ENCODE results near the gene SAPCD1. TPM values are rescaled to one million over a fixed set of nuclear protein-coding genes. Genes with fewer than 3 reads are reported as not detected.

SAPCD1 gene
- total and polyA plus RNA-seq, 4 donors = 0.59 to 2.6 (median 0.68) TPM; not detected in 1

DNA sequence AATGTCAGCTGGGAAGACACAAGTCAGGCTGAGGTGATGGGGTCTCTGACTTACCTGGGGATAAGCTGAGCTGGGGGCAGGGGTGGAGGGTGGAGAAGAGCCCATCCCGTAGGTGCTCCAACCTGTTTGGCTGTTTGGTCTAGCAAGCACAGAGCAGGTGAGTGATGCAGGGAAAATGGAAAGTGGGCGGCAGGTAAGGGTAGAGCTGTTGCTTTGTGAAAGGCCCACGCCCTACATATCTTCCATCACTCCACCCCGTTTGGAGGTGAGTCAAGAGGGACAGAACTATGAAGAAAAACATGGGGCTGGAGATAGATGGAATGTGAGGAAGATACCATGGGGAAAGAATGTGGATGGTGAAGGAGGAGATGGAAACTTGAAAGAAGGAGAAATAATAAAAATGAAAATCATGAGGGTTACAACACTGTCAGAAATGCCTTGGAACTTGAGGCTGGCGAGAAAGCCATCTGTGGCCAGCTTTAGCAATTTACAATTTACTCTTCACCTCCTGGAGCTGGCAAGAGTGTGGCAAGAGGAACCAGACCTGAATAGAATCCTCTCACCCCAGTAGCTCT lies 42.2 kb upstream of the SAPCD1 start:
- no peak overlapping the region for H3K27ac ChIP-seq (ENCODE audit: low read depth in 1 of 2, low read length in 2 of 2)
- H3K4me1 ChIP-seq (ENCODE audit: control insufficient read depth in 4 of 4, insufficient read depth in 4 of 4, low read length in 3 of 4) = no peaks in the 10 kb centered on the region
- TF ChIP-seq HNF4A (conservative IDR thresholded peaks at IDR 0.05) (no peak), GABPA (IDR thresholded peaks at IDR 0.05 in 1 of 2, conservative IDR thresholded peaks at IDR 0.05 in 1 of 2) (no peak), TAF1 (conservative IDR thresholded peaks at IDR 0.05) (no peak), EGR1 (IDR thresholded peaks at IDR 0.05; ENCODE audit: low read depth in 2 of 2) (no peak), HNF4G (IDR thresholded peaks at IDR 0.05) (no peak), YY1 (IDR thresholded peaks at IDR 0.05) (no peak)
- TF ChIP-seq, protein P1, sequence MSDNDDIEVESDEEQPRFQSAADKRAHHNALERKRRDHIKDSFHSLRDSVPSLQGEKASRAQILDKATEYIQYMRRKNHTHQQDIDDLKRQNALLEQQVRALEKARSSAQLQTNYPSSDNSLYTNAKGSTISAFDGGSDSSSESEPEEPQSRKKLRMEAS (IDR thresholded peaks at IDR 0.05) = no peak
- TF ChIP-seq, protein P2, sequence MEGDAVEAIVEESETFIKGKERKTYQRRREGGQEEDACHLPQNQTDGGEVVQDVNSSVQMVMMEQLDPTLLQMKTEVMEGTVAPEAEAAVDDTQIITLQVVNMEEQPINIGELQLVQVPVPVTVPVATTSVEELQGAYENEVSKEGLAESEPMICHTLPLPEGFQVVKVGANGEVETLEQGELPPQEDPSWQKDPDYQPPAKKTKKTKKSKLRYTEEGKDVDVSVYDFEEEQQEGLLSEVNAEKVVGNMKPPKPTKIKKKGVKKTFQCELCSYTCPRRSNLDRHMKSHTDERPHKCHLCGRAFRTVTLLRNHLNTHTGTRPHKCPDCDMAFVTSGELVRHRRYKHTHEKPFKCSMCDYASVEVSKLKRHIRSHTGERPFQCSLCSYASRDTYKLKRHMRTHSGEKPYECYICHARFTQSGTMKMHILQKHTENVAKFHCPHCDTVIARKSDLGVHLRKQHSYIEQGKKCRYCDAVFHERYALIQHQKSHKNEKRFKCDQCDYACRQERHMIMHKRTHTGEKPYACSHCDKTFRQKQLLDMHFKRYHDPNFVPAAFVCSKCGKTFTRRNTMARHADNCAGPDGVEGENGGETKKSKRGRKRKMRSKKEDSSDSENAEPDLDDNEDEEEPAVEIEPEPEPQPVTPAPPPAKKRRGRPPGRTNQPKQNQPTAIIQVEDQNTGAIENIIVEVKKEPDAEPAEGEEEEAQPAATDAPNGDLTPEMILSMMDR (IDR thresholded peaks at IDR 0.05; ENCODE audit: low read depth, low read length, missing input control) = no peak
- no peak overlapping the region for H3K4me3 ChIP-seq (ENCODE audit: low read depth in 1 of 3, low read length in 3 of 3)
- DNase-seq (ENCODE audit: low spot score) = no peak
- no peaks in the 10 kb centered on the region for H3K9me3 ChIP-seq (ENCODE audit: control insufficient read depth in 4 of 4, low read length in 3 of 4)
- H3K36me3 ChIP-seq (ENCODE audit: control insufficient read depth in 4 of 4, insufficient read depth in 3 of 4, low read depth in 1 of 4, low read length in 3 of 4) = no peaks in the 10 kb centered on the region
- 91% methylated on average over 5 of the region's 5 CpGs for WGBS
- no peak overlapping the region for H3K9ac ChIP-seq (ENCODE audit: low read depth in 1 of 2, low read length in 2 of 2)
- no peaks in the 10 kb centered on the region for H3K27me3 ChIP-seq (ENCODE audit: control insufficient read depth in 4 of 4, insufficient read depth in 4 of 4, low read length in 3 of 4)

DNA sequence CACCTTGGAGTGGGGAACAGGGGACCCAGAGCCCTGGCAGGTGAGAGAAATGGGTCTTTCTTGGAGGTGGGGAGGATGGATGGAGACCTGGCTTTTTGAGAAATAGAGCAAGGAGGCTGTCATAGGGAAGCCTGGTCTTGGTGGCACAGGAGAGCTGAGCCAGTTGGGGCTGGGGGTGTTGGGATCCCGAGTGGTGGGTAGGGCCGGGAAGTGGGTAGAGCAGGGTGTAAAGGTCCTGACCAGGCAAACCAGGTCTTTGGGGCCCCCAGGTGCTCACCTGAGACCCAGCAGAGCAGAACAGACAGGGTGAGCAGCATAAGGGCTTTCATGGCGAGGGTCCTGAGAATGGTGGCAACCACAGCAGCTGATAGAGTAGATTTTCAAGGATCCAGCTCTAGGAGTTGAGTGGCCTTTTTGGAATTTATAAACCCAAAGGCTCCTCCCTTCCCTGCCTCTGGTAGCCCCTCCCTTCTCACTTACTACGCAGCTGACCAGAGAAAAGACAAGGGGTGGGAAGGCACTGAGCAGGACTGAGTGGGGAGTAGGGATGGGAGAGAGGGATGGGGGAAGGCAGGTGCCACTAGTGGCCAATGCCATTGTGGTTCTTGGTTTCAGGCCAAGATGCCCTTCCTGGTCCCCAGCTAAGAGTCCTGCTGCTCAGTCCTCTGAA lies 41.0 kb upstream of the SAPCD1 start, which contains the start of gene LY6G6C:
LY6G6C (minus strand) TSS at position 396 of the 670 bp plus-strand sequence; CDS start at position 329, 67 bp downstream.
- Histone ChIP-seq H3K36me3 (ENCODE audit: control insufficient read depth in 4 of 4, insufficient read depth in 3 of 4, low read depth in 1 of 4, low read length in 3 of 4) (peaks cover 0 to 5% (median 0%) of the 10 kb centered on the region in 4 donors), H3K4me3 (ENCODE audit: low read depth in 1 of 3, low read length in 3 of 3) (no peak within 1 kb of the TSS), H3K9me3 (ENCODE audit: control insufficient read depth in 4 of 4, low read length in 3 of 4) (no peaks in the 10 kb centered on the region), H3K4me1 (ENCODE audit: control insufficient read depth in 4 of 4, insufficient read depth in 4 of 4, low read length in 3 of 4) (no peaks in the 10 kb centered on the region), H3K27me3 (ENCODE audit: control insufficient read depth in 4 of 4, insufficient read depth in 4 of 4, low read length in 3 of 4) (no peaks in the 10 kb centered on the region), H3K9ac (ENCODE audit: low read depth in 1 of 2, low read length in 2 of 2) (peak within 1 kb of the TSS in 1 of 2 donors; percentile 1), H3K27ac (ENCODE audit: low read depth in 1 of 2, low read length in 2 of 2) (no peak within 1 kb of the TSS)
- no peak for TF ChIP-seq JUND (IDR thresholded peaks at IDR 0.05)
- TF ChIP-seq, protein P3, sequence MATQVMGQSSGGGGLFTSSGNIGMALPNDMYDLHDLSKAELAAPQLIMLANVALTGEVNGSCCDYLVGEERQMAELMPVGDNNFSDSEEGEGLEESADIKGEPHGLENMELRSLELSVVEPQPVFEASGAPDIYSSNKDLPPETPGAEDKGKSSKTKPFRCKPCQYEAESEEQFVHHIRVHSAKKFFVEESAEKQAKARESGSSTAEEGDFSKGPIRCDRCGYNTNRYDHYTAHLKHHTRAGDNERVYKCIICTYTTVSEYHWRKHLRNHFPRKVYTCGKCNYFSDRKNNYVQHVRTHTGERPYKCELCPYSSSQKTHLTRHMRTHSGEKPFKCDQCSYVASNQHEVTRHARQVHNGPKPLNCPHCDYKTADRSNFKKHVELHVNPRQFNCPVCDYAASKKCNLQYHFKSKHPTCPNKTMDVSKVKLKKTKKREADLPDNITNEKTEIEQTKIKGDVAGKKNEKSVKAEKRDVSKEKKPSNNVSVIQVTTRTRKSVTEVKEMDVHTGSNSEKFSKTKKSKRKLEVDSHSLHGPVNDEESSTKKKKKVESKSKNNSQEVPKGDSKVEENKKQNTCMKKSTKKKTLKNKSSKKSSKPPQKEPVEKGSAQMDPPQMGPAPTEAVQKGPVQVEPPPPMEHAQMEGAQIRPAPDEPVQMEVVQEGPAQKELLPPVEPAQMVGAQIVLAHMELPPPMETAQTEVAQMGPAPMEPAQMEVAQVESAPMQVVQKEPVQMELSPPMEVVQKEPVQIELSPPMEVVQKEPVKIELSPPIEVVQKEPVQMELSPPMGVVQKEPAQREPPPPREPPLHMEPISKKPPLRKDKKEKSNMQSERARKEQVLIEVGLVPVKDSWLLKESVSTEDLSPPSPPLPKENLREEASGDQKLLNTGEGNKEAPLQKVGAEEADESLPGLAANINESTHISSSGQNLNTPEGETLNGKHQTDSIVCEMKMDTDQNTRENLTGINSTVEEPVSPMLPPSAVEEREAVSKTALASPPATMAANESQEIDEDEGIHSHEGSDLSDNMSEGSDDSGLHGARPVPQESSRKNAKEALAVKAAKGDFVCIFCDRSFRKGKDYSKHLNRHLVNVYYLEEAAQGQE (IDR thresholded peaks at IDR 0.05) = no peak
- 86% methylated on average over 4 of the region's 4 CpGs for WGBS
- DNase-seq (ENCODE audit: low spot score) = no peak

DNA sequence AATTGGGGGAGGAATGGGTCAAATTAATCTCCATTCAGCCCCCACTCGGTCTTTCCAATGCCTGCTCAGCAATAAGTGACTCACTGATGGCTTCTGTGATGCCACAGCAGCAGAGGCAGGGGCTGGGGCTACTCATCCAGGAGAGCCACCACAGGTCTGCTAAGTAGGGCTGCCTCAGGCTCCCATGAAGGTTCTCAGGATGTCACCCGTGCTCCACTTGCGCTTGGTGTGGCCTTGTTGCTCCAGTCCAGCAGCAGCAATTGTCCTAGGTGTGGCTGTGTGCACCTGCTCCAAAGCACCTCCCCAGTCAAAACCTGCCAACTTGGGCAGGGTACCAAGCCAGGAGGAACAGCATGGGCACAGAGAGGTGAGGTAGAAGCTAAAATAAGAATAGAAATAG lies 40.3 kb upstream of the SAPCD1 start:
- DNase-seq (ENCODE audit: low spot score) = no peak
- no peaks in the 10 kb centered on the region for H3K27me3 ChIP-seq (ENCODE audit: control insufficient read depth in 4 of 4, insufficient read depth in 4 of 4, low read length in 3 of 4)
- no peak overlapping the region for H3K4me3 ChIP-seq (ENCODE audit: low read depth in 1 of 3, low read length in 3 of 3)
- H3K27ac ChIP-seq (ENCODE audit: low read depth in 1 of 2, low read length in 2 of 2) = no peak overlapping the region
- H3K4me1 ChIP-seq (ENCODE audit: control insufficient read depth in 4 of 4, insufficient read depth in 4 of 4, low read length in 3 of 4) = peaks cover 0 to 5% (median 1%) of the 10 kb centered on the region in 4 donors
- WGBS = 92% methylated on average over 3 of the region's 3 CpGs
- no peak overlapping the region for H3K9ac ChIP-seq (ENCODE audit: low read depth in 1 of 2, low read length in 2 of 2)
- no peak for TF ChIP-seq HNF4G (IDR thresholded peaks at IDR 0.05)
- TF ChIP-seq, protein P4, sequence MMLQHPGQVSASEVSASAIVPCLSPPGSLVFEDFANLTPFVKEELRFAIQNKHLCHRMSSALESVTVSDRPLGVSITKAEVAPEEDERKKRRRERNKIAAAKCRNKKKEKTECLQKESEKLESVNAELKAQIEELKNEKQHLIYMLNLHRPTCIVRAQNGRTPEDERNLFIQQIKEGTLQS (IDR thresholded peaks at IDR 0.05) = no peak
- TF ChIP-seq, protein P5, sequence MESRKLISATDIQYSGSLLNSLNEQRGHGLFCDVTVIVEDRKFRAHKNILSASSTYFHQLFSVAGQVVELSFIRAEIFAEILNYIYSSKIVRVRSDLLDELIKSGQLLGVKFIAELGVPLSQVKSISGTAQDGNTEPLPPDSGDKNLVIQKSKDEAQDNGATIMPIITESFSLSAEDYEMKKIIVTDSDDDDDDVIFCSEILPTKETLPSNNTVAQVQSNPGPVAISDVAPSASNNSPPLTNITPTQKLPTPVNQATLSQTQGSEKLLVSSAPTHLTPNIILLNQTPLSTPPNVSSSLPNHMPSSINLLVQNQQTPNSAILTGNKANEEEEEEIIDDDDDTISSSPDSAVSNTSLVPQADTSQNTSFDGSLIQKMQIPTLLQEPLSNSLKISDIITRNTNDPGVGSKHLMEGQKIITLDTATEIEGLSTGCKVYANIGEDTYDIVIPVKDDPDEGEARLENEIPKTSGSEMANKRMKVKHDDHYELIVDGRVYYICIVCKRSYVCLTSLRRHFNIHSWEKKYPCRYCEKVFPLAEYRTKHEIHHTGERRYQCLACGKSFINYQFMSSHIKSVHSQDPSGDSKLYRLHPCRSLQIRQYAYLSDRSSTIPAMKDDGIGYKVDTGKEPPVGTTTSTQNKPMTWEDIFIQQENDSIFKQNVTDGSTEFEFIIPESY (IDR thresholded peaks at IDR 0.05) = no peak
- no peak for TF ChIP-seq RXRA (IDR thresholded peaks at IDR 0.05)
- TF ChIP-seq, protein P2 (IDR thresholded peaks at IDR 0.05; ENCODE audit: low read depth, low read length, missing input control) = no peak
- TF ChIP-seq SP1 (IDR thresholded peaks at IDR 0.05) = no peak
- peaks cover 0 to 8% (median under 1%) of the 10 kb centered on the region in 4 donors for H3K36me3 ChIP-seq (ENCODE audit: control insufficient read depth in 4 of 4, insufficient read depth in 3 of 4, low read depth in 1 of 4, low read length in 3 of 4)
- no peaks in the 10 kb centered on the region for H3K9me3 ChIP-seq (ENCODE audit: control insufficient read depth in 4 of 4, low read length in 3 of 4)
